ENCODE results near the gene CFDP1.
A peak's percentile ranks its signal among the peaks of the same experiment; 100 is the strongest.

The CFDP1 gene

DNA sequence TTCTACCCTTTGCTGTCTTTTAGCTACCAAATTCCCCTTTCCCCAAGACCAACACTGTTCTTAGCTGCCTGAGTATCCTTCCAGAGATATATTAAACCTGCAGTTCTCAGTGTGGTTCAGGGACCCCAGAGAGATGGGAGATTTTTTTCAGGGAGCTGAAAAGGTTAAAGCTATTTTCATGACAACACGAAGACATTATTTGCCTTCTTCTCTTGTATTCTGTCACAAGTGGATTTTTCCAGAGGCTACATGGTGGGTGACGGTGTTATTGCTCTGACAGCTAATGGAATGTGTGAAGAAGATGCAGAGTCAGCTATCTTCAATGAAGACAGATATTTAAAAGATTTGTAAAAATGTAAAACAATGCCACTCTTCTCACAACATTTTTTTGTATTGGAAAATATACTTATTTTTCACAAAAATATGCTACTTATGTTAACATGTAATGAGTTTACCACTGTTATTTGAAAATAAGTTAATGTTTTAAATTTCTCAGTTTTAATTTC is 69.0 kb downstream of the CFDP1 start:
- no peak for DNase-seq

GRCh38 chr16:75362846-75363245 is 70.5 kb downstream of the CFDP1 start:
- no peak for DNase-seq

- no peak for DNase-seq
Observed at GRCh38 chr16:75361936-75362335, 71.4 kb downstream of the CFDP1 start.

GRCh38 chr16:75354170-75354569 is 79.1 kb downstream of the CFDP1 start:
- no peak for DNase-seq

DNA sequence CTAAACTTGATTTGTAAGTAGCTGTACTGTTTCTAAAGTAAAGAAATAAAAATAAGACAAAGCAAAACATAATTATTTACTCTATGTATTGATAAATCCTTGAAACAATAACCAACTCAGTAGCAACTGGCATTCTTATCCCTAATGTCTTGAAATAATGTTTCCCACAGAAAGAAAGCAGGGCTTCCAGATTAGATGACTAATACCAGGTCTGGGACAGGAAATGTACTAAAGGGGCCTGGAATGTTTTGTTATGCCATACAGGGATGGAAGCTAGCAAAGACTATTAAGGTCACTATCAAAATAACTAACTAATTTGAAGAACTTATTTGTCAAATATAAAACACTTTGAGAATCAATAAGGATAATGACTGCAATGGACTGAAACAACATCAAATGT is 82.1 kb downstream of the CFDP1 start:
- no peak for DNase-seq

GRCh38 chr16:75345711-75346110 is 87.6 kb downstream of the CFDP1 start:
- no peak for DNase-seq

GRCh38 chr16:75343941-75344340 is 89.4 kb downstream of the CFDP1 start:
- DNase-seq: no peak

DNA sequence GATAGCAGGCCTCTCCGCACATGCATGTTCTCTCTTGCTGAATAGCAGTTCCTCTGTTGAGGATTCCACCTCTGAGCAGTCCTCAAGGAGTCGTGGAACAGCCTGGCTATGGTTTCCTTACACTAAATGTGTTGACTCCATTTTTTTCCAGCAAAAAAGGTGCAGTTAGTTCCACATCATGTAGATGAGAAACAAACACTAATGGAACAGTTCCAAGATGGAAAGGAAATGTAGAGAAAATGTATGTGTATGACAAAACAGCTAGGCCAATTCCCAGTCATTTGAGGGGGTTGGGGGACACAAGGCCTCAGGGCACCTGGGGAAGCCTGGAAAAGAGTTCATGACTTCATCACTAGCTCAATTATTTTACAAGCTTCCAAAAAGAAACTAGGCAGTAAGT is 90.0 kb downstream of the CFDP1 start:
- no peak for DNase-seq

- no peak for DNase-seq
Observed at GRCh38 chr16:75342308-75342811, 90.9 kb downstream of the CFDP1 start.

DNA sequence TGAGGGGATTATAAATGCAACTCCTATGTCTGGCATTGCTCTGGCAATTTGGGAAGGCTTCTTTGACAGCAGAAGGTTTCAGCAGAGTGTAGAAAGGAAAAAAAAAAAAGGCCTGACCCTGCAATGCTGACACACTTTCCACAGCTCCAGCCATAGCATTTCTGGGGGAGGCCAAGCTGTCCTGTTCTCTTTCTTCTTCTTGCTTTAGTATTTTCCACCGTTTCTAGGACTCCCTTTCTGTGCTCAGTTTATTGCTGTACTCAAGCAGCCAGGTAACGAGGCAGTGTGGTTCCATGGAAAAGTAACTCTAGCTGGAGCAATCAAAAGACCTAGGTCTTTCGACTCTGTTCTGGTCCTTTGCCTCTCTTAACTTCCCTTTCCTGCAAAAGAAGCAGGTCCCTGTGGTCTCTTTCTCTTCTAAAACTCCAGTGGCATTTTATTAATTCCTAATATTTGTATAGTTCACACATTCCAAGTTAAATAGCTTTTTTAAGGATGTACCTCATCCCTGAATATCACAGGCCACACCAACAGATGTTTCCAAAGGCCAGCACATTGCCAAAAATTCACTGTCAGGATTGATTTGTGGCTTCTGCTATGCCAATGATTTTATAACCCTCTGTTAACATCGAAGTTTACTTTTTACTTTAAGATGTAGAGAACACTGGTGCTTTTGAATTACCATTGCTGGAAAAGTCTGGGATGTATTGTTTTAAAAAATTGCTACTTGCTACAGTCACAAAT is 91.6 kb downstream of the CFDP1 start:
- no peak for DNase-seq

DNA sequence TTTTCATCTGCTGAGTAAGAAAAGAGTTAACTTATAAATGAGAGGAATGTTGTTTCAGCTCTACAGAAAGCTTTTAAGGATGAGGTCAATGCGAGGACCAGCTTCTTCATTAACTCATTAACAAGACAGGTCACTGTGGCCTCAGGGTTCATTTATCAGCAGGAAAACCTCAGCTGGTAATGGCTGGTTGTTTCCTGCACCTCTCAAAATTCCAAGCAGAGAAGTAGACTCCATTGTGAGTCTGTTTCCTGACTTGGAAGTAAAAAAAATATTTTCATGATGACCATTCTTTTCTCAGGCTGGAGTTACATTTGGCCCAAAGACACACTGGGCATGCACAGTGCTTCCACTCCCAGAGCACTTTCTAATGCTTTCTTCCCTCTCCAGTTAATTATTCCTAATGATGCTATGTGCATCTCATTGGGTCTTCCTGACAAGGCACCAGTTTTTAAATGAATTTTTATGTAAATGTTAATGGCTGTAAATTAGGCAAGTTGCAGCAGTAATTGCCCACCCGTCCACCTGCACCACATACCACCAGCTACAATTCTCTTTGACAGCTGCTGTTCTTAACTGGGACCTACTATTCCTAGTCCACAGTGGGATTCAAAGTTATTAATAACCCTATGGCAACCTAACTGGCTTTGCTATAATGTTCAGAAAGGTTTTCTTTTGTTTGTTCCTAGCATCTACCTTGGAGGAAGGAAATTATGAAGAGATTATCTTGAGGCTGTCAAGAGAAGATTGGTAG is 92.4 kb downstream of the CFDP1 start:
- no peak for DNase-seq

DNA sequence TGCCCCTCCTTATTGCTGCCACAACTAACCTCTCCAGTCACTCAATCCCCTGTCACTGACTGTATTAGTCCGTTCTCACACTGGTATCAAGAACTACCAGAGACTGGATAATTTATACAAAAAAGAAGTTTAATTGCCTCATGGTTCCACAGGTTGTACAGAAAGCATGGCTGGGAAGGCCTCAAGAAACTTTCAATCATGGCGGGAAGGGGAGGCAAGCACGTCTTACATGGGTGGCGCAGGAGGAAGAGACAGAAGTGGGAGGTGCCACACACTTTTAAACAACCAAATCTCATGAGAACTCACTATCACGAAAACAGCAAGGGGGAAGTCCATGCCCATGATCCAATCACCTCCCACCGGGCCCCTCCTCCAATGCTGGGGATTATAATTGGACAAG is 95.9 kb downstream of the CFDP1 start:
- DNase-seq: no peak

- no peak for DNase-seq
Observed at GRCh38 chr16:75336521-75336920, 96.8 kb downstream of the CFDP1 start.

GRCh38 chr16:75333721-75334163 is 99.6 kb downstream of the CFDP1 start:
- DNase-seq: peak; percentile 49

DNA sequence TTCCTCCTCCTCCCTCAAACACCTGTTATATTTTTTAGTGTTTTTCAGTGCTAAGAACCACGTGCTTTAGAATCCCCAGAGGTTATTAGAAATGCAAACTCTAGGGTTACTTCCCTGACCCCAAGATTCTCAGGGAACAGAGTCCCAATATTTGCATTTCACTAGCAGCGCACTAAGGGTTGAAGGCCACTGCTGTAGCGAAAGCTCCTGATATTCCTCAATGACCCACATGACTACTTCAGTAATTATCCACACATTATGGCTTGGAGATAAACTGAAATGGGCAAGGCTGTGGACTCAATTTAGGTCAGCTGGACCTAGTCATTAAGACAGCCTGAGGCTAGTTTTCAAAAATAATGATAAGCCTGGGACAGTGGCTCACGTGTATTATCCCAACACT is 103.4 kb downstream of the CFDP1 start:
- no peak for DNase-seq

DNA sequence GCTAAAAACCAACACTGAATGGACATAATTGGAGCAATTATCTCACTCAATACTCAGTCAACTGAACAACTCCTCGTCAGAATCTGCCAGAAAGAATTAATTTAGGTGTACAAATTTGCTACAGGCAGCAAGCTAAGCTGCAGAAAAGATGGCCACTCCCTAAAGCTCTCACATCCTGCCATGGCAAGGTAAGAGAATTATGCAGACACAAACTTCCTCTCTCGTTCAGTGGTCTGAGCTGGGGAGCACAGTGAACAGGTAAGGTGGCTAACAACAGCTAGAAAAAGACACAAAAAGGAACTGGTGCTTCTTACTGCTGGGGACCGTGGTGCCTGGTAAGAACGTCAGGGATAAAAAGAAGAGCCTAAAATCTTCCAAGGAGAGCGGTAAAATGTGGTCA is 107.0 kb downstream of the CFDP1 start:
- no peak for DNase-seq

- no peak for DNase-seq
Observed at GRCh38 chr16:75323933-75324332, 109.4 kb downstream of the CFDP1 start.

DNA sequence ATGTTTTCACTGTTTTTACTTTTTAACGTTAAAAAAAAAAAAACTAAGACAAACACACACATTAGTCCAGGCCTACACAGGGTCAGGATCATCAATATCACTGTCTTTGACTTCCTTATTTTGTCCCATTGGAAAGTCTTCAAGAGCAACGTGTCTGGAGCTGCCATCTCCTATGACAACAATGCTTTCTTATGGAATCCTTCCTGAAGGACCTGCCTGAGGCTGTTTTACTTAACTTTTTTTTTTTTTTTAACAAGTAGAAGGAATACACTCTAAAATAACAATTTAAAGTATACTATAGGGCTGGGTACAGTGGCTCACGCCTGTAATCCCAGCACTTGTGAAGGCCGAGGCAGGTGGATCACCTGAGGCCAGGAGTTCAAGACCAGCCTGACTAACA is 110.1 kb downstream of the CFDP1 start:
- DNase-seq: no peak

- DNase-seq: no peak
Observed at GRCh38 chr16:75322740-75323139, 110.6 kb downstream of the CFDP1 start.

DNA sequence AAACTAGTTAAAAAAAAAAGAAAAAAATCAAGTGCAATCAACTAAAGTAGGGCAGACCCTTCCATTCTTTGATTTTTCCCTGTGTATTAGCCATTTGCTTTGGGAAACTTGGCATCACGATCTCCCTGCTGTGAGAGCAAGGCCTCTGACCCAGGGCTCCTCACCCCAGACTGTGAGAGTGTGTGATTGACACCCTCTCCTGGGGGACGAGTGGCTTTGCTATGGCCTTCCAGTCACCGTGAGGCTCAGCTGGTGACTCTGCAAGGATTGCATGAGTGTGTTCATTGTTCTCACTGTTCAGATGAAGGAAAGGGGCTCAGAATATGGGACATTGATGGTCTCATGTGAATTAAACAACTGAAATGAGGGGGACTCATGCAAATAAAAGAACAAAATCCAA is 112.9 kb downstream of the CFDP1 start:
- DNase-seq: no peak

DNA sequence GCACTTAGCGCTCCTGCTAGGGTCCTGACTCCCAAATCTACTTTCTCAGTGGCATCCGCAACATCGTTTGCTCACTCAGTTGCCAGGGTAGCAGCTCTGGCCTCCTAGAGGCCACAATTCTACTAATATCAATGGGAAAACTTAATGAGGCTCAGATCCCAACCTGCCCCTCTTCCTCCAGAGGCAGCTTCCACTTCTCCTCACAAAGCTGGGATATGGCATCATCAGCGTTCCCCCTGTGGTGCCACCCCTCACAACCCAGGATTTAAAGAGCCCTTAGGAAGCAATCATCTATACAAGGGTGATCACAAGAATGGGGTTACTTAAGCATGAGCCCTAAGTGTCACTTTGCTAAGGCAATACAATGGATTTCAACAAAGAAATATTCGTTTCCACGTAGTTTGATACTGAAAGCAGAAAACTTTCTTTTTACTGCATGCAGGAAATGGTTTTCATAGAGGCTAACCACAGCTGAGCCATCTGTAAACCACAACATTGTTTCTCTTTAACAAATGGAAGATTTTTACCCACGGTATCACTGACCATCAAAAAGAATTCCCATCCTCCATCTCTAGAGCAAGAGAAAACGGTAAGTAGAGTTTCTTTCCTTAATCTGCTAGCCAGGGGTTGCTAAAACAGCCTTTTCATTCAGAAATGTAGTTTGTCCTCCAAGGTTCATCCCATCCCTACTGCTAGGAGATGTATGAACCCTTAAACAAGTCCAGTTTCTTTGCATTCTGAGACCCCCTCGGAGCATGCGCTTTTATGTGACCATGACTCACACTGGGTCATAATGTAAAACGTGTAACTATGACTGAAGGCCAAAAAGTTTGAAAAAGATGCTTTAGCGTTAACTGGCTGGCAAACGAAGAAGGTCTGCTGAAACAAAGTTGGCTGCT is 113.5 kb downstream of the CFDP1 start:
- no peak for DNase-seq

GRCh38 chr16:75318737-75319136 is 114.6 kb downstream of the CFDP1 start:
- no peak for DNase-seq

- no peak for DNase-seq
Observed at GRCh38 chr16:75317532-75317931, 115.8 kb downstream of the CFDP1 start.
